Hepatocyte (in vitro differentiated cells): Measurements from ENCODE around the gene SC5D.

ENCODE experiments used
- CTCF ChIP-seq: fragments of 200-600 bp; sonication (generic); IDR thresholded peaks from 2 replicates; pipeline ENCODE4 v1.5.1; 2016; ENCODE audit warnings: antibody characterized with exemption, mild to moderate bottlenecking; ENCODE audit not compliant: poor library complexity
- EZH2 ChIP-seq: fragments of 200-600 bp; sonication (generic); IDR thresholded peaks from 2 replicates; pipeline ENCODE4 v1.6.1; 2016; ENCODE audit warnings: antibody characterized with exemption, mild to moderate bottlenecking, borderline replicate concordance
- EZH2phosphoT487 ChIP-seq: fragments of 200-600 bp; sonication (generic); IDR thresholded peaks from one replicate; pipeline ENCODE4 v1.6.1; 2018; ENCODE audit warnings: antibody characterized with exemption, mild to moderate bottlenecking, low read depth, moderate library complexity; ENCODE audit not compliant: unreplicated experiment, severe bottlenecking

GRCh38 chr11:121336279-121336937, 43.8 kb downstream of the SC5D start:
- TF ChIP-seq CTCF (no peak), EZH2phosphoT487 (no peak), EZH2 (no peak)
